Measurements from ENCODE around the gene RBBP8NL. TPM values are rescaled to one million over a fixed set of nuclear protein-coding genes. Genes with fewer than 3 reads are reported as not detected.
A peak's percentile ranks its signal among the peaks of the same experiment; 100 is the strongest.

The RBBP8NL gene
- polyA plus RNA-seq, 3 donors, result not detected

GRCh38 chr20:62365814-62366369, 61.4 kb downstream of the RBBP8NL start:
- no peaks in the 10 kb centered on the region for H3K36me3 Mint-ChIP-seq
- peaks cover 0 to 3% of the 10 kb centered on the region in 2 donors for H3K9me3 ChIP-seq (replicated peaks in 1 of 2; ENCODE audit: control insufficient read depth in 1 of 2, insufficient read depth in 1 of 2, low read length in 2 of 2)
- H3K79me2 ChIP-seq (ENCODE audit: insufficient read depth, low read length), result no peaks in the 10 kb centered on the region
- DNase-seq, result no peak
- intact Hi-C loops (cut with micrococcal nuclease), result no loop called here
- TF ChIP-seq CTCF (IDR thresholded peaks at IDR 0.05), result no peak
- H3K4me3 Mint-ChIP-seq, result peak overlapping the region in 1 of 2 donors; percentile 2
- H3K27me3 Mint-ChIP-seq (ENCODE audit: low read depth in 3 of 3), result peaks cover 37 to 67% (median 56%) of the 10 kb centered on the region in 3 donors
- no peak overlapping the region for H3K4me3 ChIP-seq (replicated peaks in 1 of 3; ENCODE audit: low read depth in 2 of 3, low read length in 3 of 3)
- H3K4me1 Mint-ChIP-seq, result peaks cover 11% of the 10 kb centered on the region
- H3K27ac Mint-ChIP-seq, result no peak overlapping the region
- peaks cover 11 to 22% of the 10 kb centered on the region in 2 donors for H3K4me1 ChIP-seq (ENCODE audit: control insufficient read depth in 1 of 2, insufficient read depth in 2 of 2, low read length in 2 of 2)
- no peak overlapping the region for H3K4me2 ChIP-seq (replicated peaks; ENCODE audit: extremely low read depth, low read length, poor library complexity, severe bottlenecking)
- no peak overlapping the region for H3K27ac ChIP-seq (ENCODE audit: low read depth in 1 of 2, low read length in 2 of 2)
- no peaks in the 10 kb centered on the region for H4K20me1 ChIP-seq (ENCODE audit: insufficient read depth, low read length)
- no peak overlapping the region for H2AFZ ChIP-seq (ENCODE audit: insufficient read depth, low read depth, low read length, poor library complexity, severe bottlenecking)
- peaks cover 25 to 57% of the 10 kb centered on the region in 2 donors for H3K27me3 ChIP-seq (ENCODE audit: control insufficient read depth in 2 of 2, insufficient read depth in 2 of 2, low read length in 2 of 2)
- no peaks in the 10 kb centered on the region for H3K36me3 ChIP-seq (replicated peaks in 1 of 2; ENCODE audit: control insufficient read depth in 1 of 2, insufficient read depth in 2 of 2, low read length in 2 of 2)
- 20% methylated on average over 1 of the region's 10 CpGs for WGBS (ENCODE audit: insufficient coverage)
- H3K9me3 Mint-ChIP-seq, result peaks cover 0 to 10% (median 0%) of the 10 kb centered on the region in 7 donors
- H3K9ac ChIP-seq (ENCODE audit: insufficient read depth, low read length, poor library complexity, severe bottlenecking), result no peak overlapping the region

DNA sequence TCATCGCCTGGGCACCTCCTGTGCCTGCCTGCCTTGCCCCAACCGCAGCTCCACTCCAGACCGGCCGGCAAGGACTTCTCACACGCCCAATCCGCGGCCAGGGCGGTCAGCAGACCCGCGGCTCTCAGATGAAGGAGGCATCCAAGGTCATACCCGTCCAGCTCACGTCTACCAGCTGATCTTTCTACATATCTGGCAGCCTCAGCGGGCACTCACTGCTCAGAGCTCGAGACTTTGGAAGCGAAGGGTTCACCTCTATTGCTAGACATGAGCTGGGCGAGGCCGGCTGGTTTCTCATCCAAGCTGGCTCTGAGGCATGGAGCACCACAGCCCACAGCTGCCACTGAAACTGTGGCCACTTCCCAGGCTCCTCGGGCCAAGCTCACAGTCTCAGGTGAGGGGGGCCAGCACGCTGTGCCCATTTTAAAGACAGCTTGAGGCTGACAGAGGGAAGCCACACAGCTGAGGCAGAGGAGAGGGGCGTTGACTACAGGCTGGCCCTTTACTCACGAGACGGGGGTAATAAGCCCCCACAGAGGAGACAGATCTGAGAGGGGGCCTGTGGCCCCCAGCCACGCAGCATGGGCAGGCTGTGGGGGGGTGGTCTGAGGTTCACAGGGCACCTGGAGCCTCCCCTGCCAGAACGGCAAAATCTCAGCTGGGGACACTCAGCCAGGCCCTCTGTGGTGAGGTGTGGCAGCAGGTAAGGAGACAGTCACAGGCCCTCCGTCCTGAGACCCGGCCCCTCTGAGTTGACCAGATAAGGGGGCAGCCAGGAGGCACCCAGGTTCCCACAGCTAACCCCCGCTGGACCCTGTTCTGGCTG, 62.2 kb downstream of the RBBP8NL start:
- H3K4me1 Mint-ChIP-seq, result peaks cover 11% of the 10 kb centered on the region
- no peak overlapping the region for H3K27ac ChIP-seq (ENCODE audit: low read depth in 1 of 2, low read length in 2 of 2)
- H3K27me3 ChIP-seq (ENCODE audit: control insufficient read depth in 2 of 2, insufficient read depth in 2 of 2, low read length in 2 of 2), result peaks cover 25 to 50% of the 10 kb centered on the region in 2 donors
- H2AFZ ChIP-seq (ENCODE audit: insufficient read depth, low read depth, low read length, poor library complexity, severe bottlenecking), result no peak overlapping the region
- no peaks in the 10 kb centered on the region for H3K36me3 ChIP-seq (replicated peaks in 1 of 2; ENCODE audit: control insufficient read depth in 1 of 2, insufficient read depth in 2 of 2, low read length in 2 of 2)
- no peak overlapping the region for H3K9ac ChIP-seq (ENCODE audit: insufficient read depth, low read length, poor library complexity, severe bottlenecking)
- H3K9me3 ChIP-seq (replicated peaks in 1 of 2; ENCODE audit: control insufficient read depth in 1 of 2, insufficient read depth in 1 of 2, low read length in 2 of 2), result peaks cover 0 to 3% of the 10 kb centered on the region in 2 donors
- H3K27me3 Mint-ChIP-seq (ENCODE audit: low read depth in 3 of 3), result peaks cover 37 to 60% (median 52%) of the 10 kb centered on the region in 3 donors
- H3K79me2 ChIP-seq (ENCODE audit: insufficient read depth, low read length), result no peaks in the 10 kb centered on the region
- no peaks in the 10 kb centered on the region for H4K20me1 ChIP-seq (ENCODE audit: insufficient read depth, low read length)
- peak overlapping the region; percentile 31 to 64 for H3K4me3 Mint-ChIP-seq
- H3K9me3 Mint-ChIP-seq, result peaks cover 0 to 10% (median 0%) of the 10 kb centered on the region in 7 donors
- DNase-seq, result no peak
- intact Hi-C loops (cut with micrococcal nuclease), result no loop called here
- no peaks in the 10 kb centered on the region for H3K36me3 Mint-ChIP-seq
- no peak overlapping the region for H3K4me2 ChIP-seq (replicated peaks; ENCODE audit: extremely low read depth, low read length, poor library complexity, severe bottlenecking)
- H3K4me1 ChIP-seq (ENCODE audit: control insufficient read depth in 1 of 2, insufficient read depth in 2 of 2, low read length in 2 of 2), result peaks cover 11 to 22% of the 10 kb centered on the region in 2 donors
- TF ChIP-seq CTCF (IDR thresholded peaks at IDR 0.05), result no peak
- WGBS (ENCODE audit: insufficient coverage), result 89% methylated on average over 26 of the region's 27 CpGs
- H3K27ac Mint-ChIP-seq, result no peak overlapping the region
- H3K4me3 ChIP-seq (replicated peaks in 1 of 3; ENCODE audit: low read depth in 2 of 3, low read length in 3 of 3), result no peak overlapping the region
